Stimulated activated CD8-positive, alpha-beta memory T cell treated with anti-CD3 and anti-CD28 coated beads, Interleukin-7, amount 100 ng/mL, for 1 hour (primary cell): Measurements from ENCODE around the gene KCNC4.

Experiments
- DNase-seq, 2 donors: peaks; one replicate each; pipeline ENCODE4 v3.0.0-alpha.2; 2020; ENCODE audit warnings: low read depth in 2 of 2

Gene KCNC4

GRCh38 chr1:110254604-110255391 lies 44.7 kb downstream of the KCNC4 start:
- no peak for DNase-seq

DNA sequence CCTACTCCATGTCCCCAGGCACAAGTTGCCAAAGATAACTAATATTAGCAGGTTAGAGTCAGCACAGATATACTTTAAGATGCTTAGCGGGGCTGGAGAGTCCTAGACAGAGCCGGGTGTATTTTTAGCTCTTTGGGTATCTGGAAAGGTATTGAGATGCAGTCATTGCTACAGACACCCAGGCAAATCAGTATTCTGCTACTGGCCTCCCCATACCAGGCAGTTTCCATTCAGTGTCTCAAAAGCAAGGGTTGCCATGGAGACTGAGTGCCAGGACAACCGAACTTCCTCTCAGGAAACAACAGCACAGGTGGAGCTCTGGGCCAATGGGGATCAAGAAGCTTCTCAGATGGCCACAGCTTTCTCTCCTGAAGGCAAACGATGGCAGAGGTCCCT lies 45.3 kb downstream of the KCNC4 start:
- DNase-seq: no peak

DNA sequence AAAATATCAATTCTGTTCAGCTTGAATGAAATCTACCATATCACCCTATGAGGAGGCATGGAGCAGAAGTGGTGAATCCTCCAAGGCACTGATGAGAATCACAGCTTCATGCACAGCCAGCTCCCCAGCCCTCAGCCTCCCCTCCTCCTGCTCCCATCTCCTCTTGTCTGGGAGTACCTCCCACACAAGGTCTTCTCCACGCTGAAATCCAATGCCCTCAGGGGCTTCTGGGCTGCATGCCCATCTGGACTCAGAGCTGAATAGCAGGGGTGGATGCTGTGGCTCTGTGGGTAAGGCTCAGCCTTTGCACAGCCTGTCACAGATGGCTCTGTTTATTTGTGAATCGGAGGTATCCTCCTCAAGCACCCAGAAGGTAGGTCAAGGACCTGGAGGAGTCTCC lies 48.6 kb downstream of the KCNC4 start:
- DNase-seq: no peak

DNA sequence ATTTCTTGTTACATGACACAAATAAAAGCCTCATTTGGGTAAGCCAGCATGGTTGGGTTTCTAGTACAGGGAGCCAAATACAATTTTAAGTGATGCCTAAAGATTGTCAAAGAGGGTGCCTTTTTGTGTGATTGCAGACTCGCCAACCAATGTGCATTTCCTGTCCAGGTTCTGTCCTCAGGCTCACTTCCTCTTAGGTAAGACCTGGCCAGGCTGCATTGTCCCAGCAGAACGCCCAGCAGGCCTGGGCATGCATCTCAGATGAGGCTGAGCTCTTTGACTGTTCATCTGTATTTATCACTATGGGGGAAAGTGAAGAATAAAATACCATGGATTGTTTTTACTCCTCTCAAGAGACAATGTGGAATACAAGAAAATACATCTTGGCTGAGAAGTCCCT lies 49.7 kb downstream of the KCNC4 start:
- DNase-seq: no peak
